ENCODE measurements around the gene DRP2. TPM values are rescaled to one million over a fixed set of nuclear protein-coding genes. Genes with fewer than 3 reads are reported as not detected.

DRP2 gene
- total and polyA plus RNA-seq, 4 donors, result under 0.01 to 0.23 TPM; not detected in 2

GRCh38 chrX:101220662-101221260 lies 1.2 kb downstream of the DRP2 start:
- no peaks in the 10 kb centered on the region for H3K36me3 ChIP-seq (ENCODE audit: control insufficient read depth in 4 of 4, insufficient read depth in 3 of 4, low read depth in 1 of 4, low read length in 3 of 4)
- no peak for DNase-seq (ENCODE audit: low spot score)
- no peak overlapping the region for H3K27ac ChIP-seq (ENCODE audit: low read depth in 1 of 2, low read length in 2 of 2)
- H3K9ac ChIP-seq (ENCODE audit: low read depth in 1 of 2, low read length in 2 of 2), result no peak overlapping the region
- H3K4me1 ChIP-seq (ENCODE audit: control insufficient read depth in 4 of 4, insufficient read depth in 4 of 4, low read length in 3 of 4), result no peaks in the 10 kb centered on the region
- H3K9me3 ChIP-seq (ENCODE audit: control insufficient read depth in 4 of 4, low read length in 3 of 4), result no peaks in the 10 kb centered on the region
- peaks cover 0 to 3% (median 0%) of the 10 kb centered on the region in 4 donors for H3K27me3 ChIP-seq (ENCODE audit: control insufficient read depth in 4 of 4, insufficient read depth in 4 of 4, low read length in 3 of 4)
- 55% methylated on average over 4 of the region's 4 CpGs for WGBS
- no peak for TF ChIP-seq SP1 (IDR thresholded peaks at IDR 0.05)
- TF ChIP-seq YY1 (IDR thresholded peaks at IDR 0.05), result no peak
- TF ChIP-seq TAF1 (conservative IDR thresholded peaks at IDR 0.05), result no peak
- no peak for TF ChIP-seq HNF4G (IDR thresholded peaks at IDR 0.05)
- no peak for TF ChIP-seq EGR1 (IDR thresholded peaks at IDR 0.05; ENCODE audit: low read depth in 2 of 2)
- TF ChIP-seq MAX (IDR thresholded peaks at IDR 0.05), result no peak
- no peak for TF ChIP-seq ZBTB33 (IDR thresholded peaks at IDR 0.05)
- TF ChIP-seq JUND (IDR thresholded peaks at IDR 0.05), result no peak
- no peak for TF ChIP-seq NR2F2 (IDR thresholded peaks at IDR 0.05)
- TF ChIP-seq FOXA1 (IDR thresholded peaks at IDR 0.05), result no peak
- no peak for TF ChIP-seq FOXA2 (IDR thresholded peaks at IDR 0.05)
- TF ChIP-seq HNF4A (conservative IDR thresholded peaks at IDR 0.05), result no peak
- no peak for TF ChIP-seq GABPA (IDR thresholded peaks at IDR 0.05 in 1 of 2, conservative IDR thresholded peaks at IDR 0.05 in 1 of 2)
- no peak for TF ChIP-seq RXRA (IDR thresholded peaks at IDR 0.05)
- H3K4me3 ChIP-seq (ENCODE audit: low read depth in 1 of 3, low read length in 3 of 3), result no peak overlapping the region

GRCh38 chrX:101223226-101223625 lies 3.6 kb downstream of the DRP2 start:
- 68% methylated on average over 1 of the region's 1 CpG for WGBS
- Histone ChIP-seq H3K9me3 (ENCODE audit: control insufficient read depth in 4 of 4, low read length in 3 of 4) (no peaks in the 10 kb centered on the region), H3K27ac (ENCODE audit: low read depth in 1 of 2, low read length in 2 of 2) (no peak overlapping the region), H3K4me3 (ENCODE audit: low read depth in 1 of 3, low read length in 3 of 3) (no peak overlapping the region), H3K27me3 (ENCODE audit: control insufficient read depth in 4 of 4, insufficient read depth in 4 of 4, low read length in 3 of 4) (peaks cover 0 to 3% (median 0%) of the 10 kb centered on the region in 4 donors), H3K9ac (ENCODE audit: low read depth in 1 of 2, low read length in 2 of 2) (no peak overlapping the region), H3K4me1 (ENCODE audit: control insufficient read depth in 4 of 4, insufficient read depth in 4 of 4, low read length in 3 of 4) (no peaks in the 10 kb centered on the region), H3K36me3 (ENCODE audit: control insufficient read depth in 4 of 4, insufficient read depth in 3 of 4, low read depth in 1 of 4, low read length in 3 of 4) (no peaks in the 10 kb centered on the region)
- TF ChIP-seq ZBTB33 (IDR thresholded peaks at IDR 0.05), result no peak
- no peak for TF ChIP-seq NR2F2 (IDR thresholded peaks at IDR 0.05)
- TF ChIP-seq HNF4A (conservative IDR thresholded peaks at IDR 0.05), result no peak
- TF ChIP-seq FOXA2 (IDR thresholded peaks at IDR 0.05), result no peak
- no peak for TF ChIP-seq HNF4G (IDR thresholded peaks at IDR 0.05)
- no peak for TF ChIP-seq RXRA (IDR thresholded peaks at IDR 0.05)
- no peak for TF ChIP-seq TAF1 (conservative IDR thresholded peaks at IDR 0.05)
- no peak for TF ChIP-seq REST (IDR thresholded peaks at IDR 0.05)
- TF ChIP-seq FOXA1 (IDR thresholded peaks at IDR 0.05), result no peak
- no peak for TF ChIP-seq RAD21 (IDR thresholded peaks at IDR 0.05)
- no peak for TF ChIP-seq EGR1 (IDR thresholded peaks at IDR 0.05; ENCODE audit: low read depth in 2 of 2)
- no peak for TF ChIP-seq GABPA (IDR thresholded peaks at IDR 0.05 in 1 of 2, conservative IDR thresholded peaks at IDR 0.05 in 1 of 2)
- TF ChIP-seq SP1 (IDR thresholded peaks at IDR 0.05), result no peak
- no peak for TF ChIP-seq ATF3 (IDR thresholded peaks at IDR 0.05)
- no peak for TF ChIP-seq MAX (IDR thresholded peaks at IDR 0.05)
- TF ChIP-seq CTCF (IDR thresholded peaks at IDR 0.05; ENCODE audit: low read depth, low read length, missing input control), result no peak
- TF ChIP-seq JUND (IDR thresholded peaks at IDR 0.05), result no peak
- TF ChIP-seq YY1 (IDR thresholded peaks at IDR 0.05), result no peak
- DNase-seq (ENCODE audit: low spot score), result no peak
